ENCODE data around the gene NIPAL3. TPM values are rescaled to one million over a fixed set of nuclear protein-coding genes. Genes with fewer than 3 reads are reported as not detected.

The NIPAL3 gene
- total RNA-seq, 4 donors from 2014 or later = 4.3 to 8.7 (median 5.8) TPM

DNA sequence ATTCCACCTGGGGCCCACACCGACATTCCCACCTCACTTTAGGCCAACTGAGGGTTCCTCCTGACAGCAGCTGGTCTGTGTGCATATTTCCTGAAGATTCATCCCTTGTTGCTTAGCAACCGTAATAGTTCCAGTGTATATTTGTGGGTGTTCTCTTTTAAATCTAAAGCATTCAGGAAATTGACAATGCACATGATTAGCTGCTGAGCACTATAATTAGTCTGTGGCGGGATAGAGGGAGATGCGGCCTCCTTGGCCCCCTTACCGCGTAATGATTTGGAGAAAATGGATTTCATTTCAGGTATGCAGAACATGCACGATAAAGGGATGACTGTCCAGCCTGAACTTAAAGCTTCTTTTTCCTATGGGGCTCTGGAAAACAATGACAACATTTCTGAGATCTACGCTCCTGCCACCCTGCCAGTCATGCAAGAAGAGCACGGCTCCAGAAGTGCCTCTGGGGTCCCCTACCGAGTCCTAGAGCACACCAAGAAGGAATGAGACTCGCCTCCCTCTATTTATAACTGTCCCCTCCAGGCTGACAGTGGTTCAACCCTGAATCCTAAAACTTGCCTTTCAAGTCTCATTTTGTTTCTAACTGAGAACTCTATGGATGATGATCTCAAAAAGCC, 53.2 kb downstream of the NIPAL3 start:
- intact Hi-C loops (cut with DNase I; ENCODE audit: low total_unique reads) (no loop called here), in situ Hi-C loops (cut with MboI; ENCODE audit: low sequenced_read_pairs in 4 of 4) (no loop called here)
- Histone ChIP-seq H3K9me3 (no peaks in the 10 kb centered on the region), H3K27me3 (no peaks in the 10 kb centered on the region), H3K36me3 (peaks cover 0 to 4% of the 10 kb centered on the region in 2 donors), H3K4me3 (no peak overlapping the region), H3K27ac (no peak overlapping the region), H3K4me1 (no peaks in the 10 kb centered on the region)
- TF ChIP-seq, protein P1, sequence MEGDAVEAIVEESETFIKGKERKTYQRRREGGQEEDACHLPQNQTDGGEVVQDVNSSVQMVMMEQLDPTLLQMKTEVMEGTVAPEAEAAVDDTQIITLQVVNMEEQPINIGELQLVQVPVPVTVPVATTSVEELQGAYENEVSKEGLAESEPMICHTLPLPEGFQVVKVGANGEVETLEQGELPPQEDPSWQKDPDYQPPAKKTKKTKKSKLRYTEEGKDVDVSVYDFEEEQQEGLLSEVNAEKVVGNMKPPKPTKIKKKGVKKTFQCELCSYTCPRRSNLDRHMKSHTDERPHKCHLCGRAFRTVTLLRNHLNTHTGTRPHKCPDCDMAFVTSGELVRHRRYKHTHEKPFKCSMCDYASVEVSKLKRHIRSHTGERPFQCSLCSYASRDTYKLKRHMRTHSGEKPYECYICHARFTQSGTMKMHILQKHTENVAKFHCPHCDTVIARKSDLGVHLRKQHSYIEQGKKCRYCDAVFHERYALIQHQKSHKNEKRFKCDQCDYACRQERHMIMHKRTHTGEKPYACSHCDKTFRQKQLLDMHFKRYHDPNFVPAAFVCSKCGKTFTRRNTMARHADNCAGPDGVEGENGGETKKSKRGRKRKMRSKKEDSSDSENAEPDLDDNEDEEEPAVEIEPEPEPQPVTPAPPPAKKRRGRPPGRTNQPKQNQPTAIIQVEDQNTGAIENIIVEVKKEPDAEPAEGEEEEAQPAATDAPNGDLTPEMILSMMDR (IDR thresholded peaks at IDR 0.05 in 4 of 5, conservative IDR thresholded peaks at IDR 0.05 in 1 of 5) = no peak
- no peak for TF ChIP-seq POLR2A (IDR thresholded peaks at IDR 0.05)
- ATAC-seq (no peak), DNase-seq (no peak)

- Histone ChIP-seq H3K36me3 (peaks cover 0 to 4% of the 10 kb centered on the region in 2 donors), H3K4me1 (no peaks in the 10 kb centered on the region), H3K27me3 (no peaks in the 10 kb centered on the region), H3K9me3 (no peaks in the 10 kb centered on the region), H3K27ac (no peak overlapping the region), H3K4me3 (no peak overlapping the region)
- no peak for DNase-seq
- TF ChIP-seq, protein P1 (IDR thresholded peaks at IDR 0.05 in 4 of 5, conservative IDR thresholded peaks at IDR 0.05 in 1 of 5) = no peak
- no peak for TF ChIP-seq POLR2A (IDR thresholded peaks at IDR 0.05)
- no peak for ATAC-seq
- intact Hi-C loops (cut with DNase I; ENCODE audit: low total_unique reads) (no loop called here), in situ Hi-C loops (cut with MboI; ENCODE audit: low sequenced_read_pairs in 4 of 4) (no loop called here)
These were observed 55.0 kb downstream of the NIPAL3 start for GRCh38 chr1:24470592-24470991.

GRCh38 chr1:24472527-24473251, 57.1 kb downstream of the NIPAL3 start:
- no peak for DNase-seq
- H3K4me1 ChIP-seq = no peaks in the 10 kb centered on the region
- no peak overlapping the region for H3K27ac ChIP-seq
- TF ChIP-seq POLR2A (IDR thresholded peaks at IDR 0.05) = no peak
- TF ChIP-seq, protein P1 (IDR thresholded peaks at IDR 0.05 in 4 of 5, conservative IDR thresholded peaks at IDR 0.05 in 1 of 5) = no peak
- no peaks in the 10 kb centered on the region for H3K27me3 ChIP-seq
- H3K4me3 ChIP-seq = no peak overlapping the region
- H3K36me3 ChIP-seq = no peaks in the 10 kb centered on the region
- in situ Hi-C loops (cut with MboI; ENCODE audit: low sequenced_read_pairs in 4 of 4) (no loop called here), intact Hi-C loops (cut with DNase I; ENCODE audit: low total_unique reads) (no loop called here)
- H3K9me3 ChIP-seq = no peaks in the 10 kb centered on the region
- no peak for ATAC-seq

DNA sequence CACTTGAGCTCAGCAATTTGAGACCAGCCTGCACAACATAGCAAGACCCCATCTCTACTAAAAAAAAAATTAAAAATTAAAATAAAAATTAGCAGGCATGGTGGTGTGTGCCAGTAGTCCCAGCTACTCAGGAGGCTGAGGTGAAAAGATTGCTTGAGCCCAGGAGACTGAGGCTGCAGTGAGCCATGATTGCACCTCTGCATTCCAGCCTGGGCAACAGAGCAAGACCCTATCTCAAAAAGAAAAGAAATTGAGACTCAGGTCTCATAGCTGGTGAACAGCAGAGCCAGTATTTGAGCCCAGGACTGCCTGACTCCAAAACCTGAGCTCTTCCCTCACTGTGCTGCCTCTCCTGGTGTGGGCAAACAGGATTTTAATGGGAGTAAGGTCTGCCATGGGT, 58.6 kb downstream of the NIPAL3 start:
- ATAC-seq (no peak), DNase-seq (no peak)
- in situ Hi-C loops (cut with MboI; ENCODE audit: low sequenced_read_pairs in 4 of 4) = no loop called here
- Histone ChIP-seq H3K27me3 (no peaks in the 10 kb centered on the region), H3K4me3 (no peak overlapping the region), H3K27ac (no peak overlapping the region), H3K36me3 (no peaks in the 10 kb centered on the region), H3K9me3 (no peaks in the 10 kb centered on the region), H3K4me1 (no peaks in the 10 kb centered on the region)
- TF ChIP-seq POLR2A (IDR thresholded peaks at IDR 0.05) = no peak
- TF ChIP-seq, protein P1 (IDR thresholded peaks at IDR 0.05 in 4 of 5, conservative IDR thresholded peaks at IDR 0.05 in 1 of 5) = no peak
- intact Hi-C loops (cut with DNase I; ENCODE audit: low total_unique reads) = no loop called here
